ENCODE results near the gene ATP8B2. TPM values are rescaled to one million over a fixed set of nuclear protein-coding genes. Genes with fewer than 3 reads are reported as not detected.
A peak's percentile ranks its signal among the peaks of the same experiment; 100 is the strongest.

ATP8B2 gene
- total RNA-seq, 1 donor from 2014 or later = 71.6 TPM

GRCh38 chr1:154323493-154323892, 1.8 kb upstream of the ATP8B2 start:
- Histone ChIP-seq H3K4me2 (ENCODE audit: low read length) (no peak overlapping the region), H3K4me1 (ENCODE audit: insufficient read depth, low read length) (peaks cover 22% of the 10 kb centered on the region), H3K4me3 (ENCODE audit: insufficient read depth, low read depth, low read length) (no peak overlapping the region), H3K9me3 (ENCODE audit: insufficient read depth, low read depth, low read length) (no peaks in the 10 kb centered on the region), H4K20me1 (ENCODE audit: insufficient read depth, low read length) (peaks cover 11% of the 10 kb centered on the region), H2AFZ (ENCODE audit: low read depth, low read length) (no peak overlapping the region), H3K27ac (ENCODE audit: low read depth, low read length) (no peak overlapping the region), H3K9ac (ENCODE audit: low read length) (no peak overlapping the region), H3K36me3 (ENCODE audit: insufficient read depth, low read length) (no peaks in the 10 kb centered on the region), H3K27me3 (ENCODE audit: insufficient read depth, low read length) (peaks cover 8% of the 10 kb centered on the region), H3K79me2 (ENCODE audit: insufficient read depth, low read length) (peaks cover 25% of the 10 kb centered on the region)
- Mint-ChIP-seq H3K27ac (ENCODE audit: unreplicated experiment) (no peak overlapping the region), H3K4me1 (ENCODE audit: low read depth, unreplicated experiment) (peaks cover 10% of the 10 kb centered on the region), H3K4me3 (ENCODE audit: unreplicated experiment) (peak overlapping the region; percentile 68), H3K27me3 (ENCODE audit: low read depth, unreplicated experiment) (peaks cover 35% of the 10 kb centered on the region), H3K9me3 (ENCODE audit: unreplicated experiment) (peaks cover 3% of the 10 kb centered on the region), H3K36me3 (ENCODE audit: low read depth, unreplicated experiment) (peaks cover 4% of the 10 kb centered on the region)
- TF ChIP-seq EZH2 (IDR thresholded peaks at IDR 0.05; ENCODE audit: insufficient read depth, low read length) = no peak
- DNase-seq (ENCODE audit: low read depth) = no peak
- FAIRE-seq = no peak

- Mint-ChIP-seq H3K4me3 (ENCODE audit: unreplicated experiment) (peak overlapping the region; percentile 93), H3K36me3 (ENCODE audit: low read depth, unreplicated experiment) (peaks cover 4% of the 10 kb centered on the region), H3K9me3 (ENCODE audit: unreplicated experiment) (peaks cover 3% of the 10 kb centered on the region), H3K27ac (ENCODE audit: unreplicated experiment) (no peak overlapping the region), H3K4me1 (ENCODE audit: low read depth, unreplicated experiment) (peaks cover 13% of the 10 kb centered on the region), H3K27me3 (ENCODE audit: low read depth, unreplicated experiment) (peaks cover 31% of the 10 kb centered on the region)
- H3K79me2 ChIP-seq (ENCODE audit: insufficient read depth, low read length) = peaks cover 31% of the 10 kb centered on the region
- peak overlapping the region; percentile 99 for H3K4me2 ChIP-seq (ENCODE audit: low read length)
- H3K27me3 ChIP-seq (ENCODE audit: insufficient read depth, low read length) = peaks cover 8% of the 10 kb centered on the region
- no peak overlapping the region for H3K9ac ChIP-seq (ENCODE audit: low read length)
- no peak overlapping the region for H3K27ac ChIP-seq (ENCODE audit: low read depth, low read length)
- TF ChIP-seq EZH2 (IDR thresholded peaks at IDR 0.05; ENCODE audit: insufficient read depth, low read length) (no peak), CTCF (IDR thresholded peaks at IDR 0.05; ENCODE audit: insufficient read depth, low read depth, low read length) (no peak)
- peaks cover 17% of the 10 kb centered on the region for H4K20me1 ChIP-seq (ENCODE audit: insufficient read depth, low read length)
- peak overlapping the region; percentile 78 for H2AFZ ChIP-seq (ENCODE audit: low read depth, low read length)
- no peak for FAIRE-seq
- H3K4me3 ChIP-seq (ENCODE audit: insufficient read depth, low read depth, low read length) = peak overlapping the region; percentile 72
- peaks cover 28% of the 10 kb centered on the region for H3K4me1 ChIP-seq (ENCODE audit: insufficient read depth, low read length)
- H3K36me3 ChIP-seq (ENCODE audit: insufficient read depth, low read length) = no peaks in the 10 kb centered on the region
- no peak for DNase-seq (ENCODE audit: low read depth)
- no peaks in the 10 kb centered on the region for H3K9me3 ChIP-seq (ENCODE audit: insufficient read depth, low read depth, low read length)
Observed at GRCh38 chr1:154324241-154324640, 1.1 kb upstream of the ATP8B2 start.

- H3K4me1 Mint-ChIP-seq (ENCODE audit: low read depth, unreplicated experiment) = peaks cover 23% of the 10 kb centered on the region
- Histone ChIP-seq H3K27me3 (ENCODE audit: insufficient read depth, low read length) (peaks cover 6% of the 10 kb centered on the region), H3K36me3 (ENCODE audit: insufficient read depth, low read length) (no peaks in the 10 kb centered on the region), H3K9me3 (ENCODE audit: insufficient read depth, low read depth, low read length) (no peaks in the 10 kb centered on the region), H3K4me3 (ENCODE audit: insufficient read depth, low read depth, low read length) (peak overlapping the region; percentile 93), H2AFZ (ENCODE audit: low read depth, low read length) (peak overlapping the region; percentile 74), H3K4me2 (ENCODE audit: low read length) (peak overlapping the region; percentile 99), H3K4me1 (ENCODE audit: insufficient read depth, low read length) (peaks cover 37% of the 10 kb centered on the region), H3K27ac (ENCODE audit: low read depth, low read length) (peak overlapping the region; percentile 92), H3K9ac (ENCODE audit: low read length) (peak overlapping the region; percentile 94), H4K20me1 (ENCODE audit: insufficient read depth, low read length) (peaks cover 33% of the 10 kb centered on the region), H3K79me2 (ENCODE audit: insufficient read depth, low read length) (peaks cover 42% of the 10 kb centered on the region)
- peak overlapping the region; percentile 99 for H3K4me3 Mint-ChIP-seq (ENCODE audit: unreplicated experiment)
- no peaks in the 10 kb centered on the region for H3K9me3 Mint-ChIP-seq (ENCODE audit: unreplicated experiment)
- TF ChIP-seq CTCF (IDR thresholded peaks at IDR 0.05; ENCODE audit: insufficient read depth, low read depth, low read length) = peak; percentile 44
- TF ChIP-seq EZH2 (IDR thresholded peaks at IDR 0.05; ENCODE audit: insufficient read depth, low read length) = no peak
- H3K27ac Mint-ChIP-seq (ENCODE audit: unreplicated experiment) = peak overlapping the region; percentile 99
- FAIRE-seq (no peak), DNase-seq (ENCODE audit: low read depth) (peak; percentile 79)
- H3K36me3 Mint-ChIP-seq (ENCODE audit: low read depth, unreplicated experiment) = peaks cover 7% of the 10 kb centered on the region
- peaks cover 27% of the 10 kb centered on the region for H3K27me3 Mint-ChIP-seq (ENCODE audit: low read depth, unreplicated experiment)
Observed at GRCh38 chr1:154325583-154326545, 539 bp downstream of the ATP8B2 start.

All from astrocyte (in vitro differentiated cells and primary cell).